Femur (tissue), 1 donor: ENCODE measurements around the gene ENPP3.
A peak's percentile ranks its signal among the peaks of the same experiment; 100 is the strongest.

ENCODE experiments used
- DNase-seq: peaks from one replicate; pipeline ENCODE4 v3.0.0-alpha.2; 2017

The ENPP3 gene

DNA sequence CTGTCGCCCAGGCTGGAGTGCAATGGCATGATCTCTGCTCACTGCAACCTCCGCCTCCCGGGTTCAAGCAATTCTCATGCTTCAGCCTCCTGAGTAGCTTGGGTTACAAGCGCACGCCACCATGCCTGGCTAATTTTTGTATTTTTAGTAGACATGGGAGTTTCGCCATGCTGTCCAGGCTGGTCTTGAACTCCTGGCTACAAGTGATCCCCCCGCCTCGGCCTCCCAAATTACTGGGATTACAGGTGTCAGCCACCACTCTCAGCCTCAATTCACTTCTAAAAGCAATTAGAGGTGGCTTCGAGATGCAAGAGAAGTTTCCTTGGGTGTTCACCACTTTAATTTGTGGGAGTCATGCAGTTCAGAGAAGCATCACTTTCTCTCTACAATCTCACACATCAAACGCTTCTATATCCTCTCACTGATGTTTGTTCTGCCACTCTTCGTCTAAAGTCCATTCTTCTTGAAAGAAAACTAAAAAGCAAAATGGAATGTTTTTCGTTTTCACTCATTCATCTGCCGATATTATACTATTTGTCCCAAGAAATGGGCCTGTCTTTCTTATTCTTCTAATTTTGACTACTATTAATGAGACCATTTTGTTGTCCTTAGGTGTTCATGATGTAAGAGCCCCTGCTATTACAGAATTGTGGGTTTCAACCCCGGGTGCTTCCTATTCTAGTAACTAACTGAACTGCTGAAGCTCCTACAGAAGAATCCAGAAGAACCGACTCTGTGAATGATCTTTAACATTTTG, 132.5 kb downstream of the ENPP3 start:
- no peak for DNase-seq

- no peak for DNase-seq
Measured at GRCh38 chr6:131770776-131771175, 133.7 kb downstream of the ENPP3 start.

DNA sequence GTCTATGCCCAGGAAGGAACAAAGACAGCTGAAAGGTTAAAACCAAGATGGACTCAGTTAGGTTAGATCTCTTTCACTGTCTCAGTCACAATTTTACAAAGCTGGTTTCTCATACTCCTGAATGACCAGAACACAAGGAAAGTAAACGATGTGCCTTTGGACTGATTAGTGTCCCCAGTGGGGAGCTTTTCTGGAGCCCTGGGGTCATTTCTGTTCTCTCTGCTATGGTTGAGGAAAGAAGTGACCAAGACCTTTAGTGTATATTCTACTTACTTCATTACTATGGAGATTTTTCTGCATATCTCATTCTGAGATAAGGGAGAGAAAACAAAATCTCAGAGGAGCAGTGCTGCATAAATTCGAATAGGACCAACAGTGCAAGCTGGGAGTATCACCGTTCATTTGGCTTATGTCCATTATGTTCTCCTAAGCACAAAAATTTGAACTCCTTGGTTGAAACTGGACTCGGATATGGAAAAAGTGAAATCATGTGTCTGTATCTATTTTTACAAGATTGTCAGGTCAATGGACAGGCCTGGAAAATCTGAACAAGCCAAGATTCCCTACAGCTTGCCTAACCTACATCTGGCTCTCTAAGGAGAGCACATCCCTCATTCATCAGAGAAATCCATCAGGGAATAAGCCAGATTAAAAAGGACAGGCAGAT, 136.3 kb downstream of the ENPP3 start:
- no peak for DNase-seq

DNA sequence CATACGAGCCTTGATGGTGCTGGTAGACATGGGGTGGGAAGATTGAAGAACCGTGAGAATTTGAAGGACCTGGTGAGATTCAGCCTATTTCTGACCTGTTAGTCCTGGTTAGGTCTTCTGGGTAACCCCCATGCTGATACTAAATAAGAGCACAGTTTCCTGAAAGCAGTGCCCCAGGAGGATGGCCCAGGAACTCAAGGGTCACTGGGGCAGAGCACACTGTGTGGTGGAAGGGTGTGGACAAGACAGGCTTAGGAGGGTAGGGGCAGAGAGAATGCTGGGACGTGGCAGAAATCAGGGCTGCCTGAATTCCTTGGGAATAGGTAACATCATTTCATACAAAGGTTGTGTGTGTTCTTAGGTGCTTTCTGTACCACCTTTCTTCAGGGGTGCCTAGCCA, 138.8 kb downstream of the ENPP3 start:
- DNase-seq = no peak

- no peak for DNase-seq
Measured at GRCh38 chr6:131776985-131777384, 139.9 kb downstream of the ENPP3 start.

- DNase-seq = peak; percentile 48
Measured at GRCh38 chr6:131778169-131778568, 141.1 kb downstream of the ENPP3 start.

- DNase-seq = peak; percentile 48
Measured at GRCh38 chr6:131779304-131779703, 142.2 kb downstream of the ENPP3 start.

DNA sequence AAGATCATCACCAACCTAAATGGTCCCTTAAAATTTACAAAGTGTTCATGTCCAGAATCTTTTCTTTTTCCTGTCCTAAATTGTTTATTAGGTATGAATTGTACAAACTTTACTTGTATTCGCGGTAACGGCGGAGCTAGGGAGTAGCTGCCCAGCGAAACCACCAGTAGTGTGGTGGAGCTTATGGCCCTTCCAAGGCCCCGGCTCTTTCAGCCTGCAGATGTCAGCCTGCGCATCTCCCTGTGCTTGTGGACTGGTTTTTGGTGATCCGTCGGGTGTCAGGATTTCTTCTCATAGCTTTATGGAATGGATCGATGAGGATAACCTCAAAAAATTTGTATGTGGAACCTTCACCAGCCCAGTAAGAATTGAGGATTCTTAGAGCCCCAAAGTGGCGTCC, 143.5 kb downstream of the ENPP3 start:
- DNase-seq = no peak

DNA sequence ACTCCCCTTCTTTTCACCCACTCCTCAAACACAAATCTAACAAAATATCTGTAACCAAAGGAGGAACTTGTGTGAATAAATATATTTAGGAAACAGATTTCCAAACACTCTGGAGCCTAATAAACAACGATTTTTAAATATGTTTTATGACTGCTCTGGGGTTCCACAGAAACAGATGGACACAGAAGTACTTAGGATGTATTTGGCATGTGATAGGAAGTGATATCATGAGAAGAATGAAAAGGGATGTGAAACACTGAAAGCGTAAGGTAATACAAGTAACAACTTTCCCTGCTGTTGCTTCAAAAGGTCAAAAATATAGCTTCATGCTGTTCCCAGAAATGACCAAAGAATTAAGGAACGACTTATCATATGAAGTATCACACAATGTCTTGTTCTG, 144.6 kb downstream of the ENPP3 start:
- no peak for DNase-seq

GRCh38 chr6:131782764-131783163, 145.7 kb downstream of the ENPP3 start:
- DNase-seq = no peak

- DNase-seq = peak; percentile 57
Measured at GRCh38 chr6:131784561-131784960, 147.5 kb downstream of the ENPP3 start.

DNA sequence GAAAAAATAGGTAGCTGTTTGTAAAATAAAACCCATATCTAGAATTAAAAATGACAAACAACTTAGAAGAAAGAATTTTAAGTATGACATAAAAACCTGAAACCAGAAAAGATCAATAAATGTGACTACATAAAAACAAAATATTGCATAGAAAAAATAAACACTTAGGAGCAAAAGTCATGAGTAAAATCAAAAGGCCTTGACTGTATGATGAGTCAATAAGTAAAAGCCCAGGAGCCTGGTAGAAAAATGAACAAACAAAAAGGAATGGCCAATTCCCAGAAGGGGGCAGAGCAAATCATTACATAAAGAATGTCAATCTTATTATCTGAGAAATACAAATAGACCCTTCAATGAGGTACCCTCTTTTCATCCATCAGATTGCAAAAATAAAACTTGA, 150.0 kb downstream of the ENPP3 start:
- no peak for DNase-seq

- DNase-seq = peak; percentile 85
Measured at GRCh38 chr6:131787766-131788712, 150.9 kb downstream of the ENPP3 start.

GRCh38 chr6:131789219-131789618, 152.1 kb downstream of the ENPP3 start:
- no peak for DNase-seq

DNA sequence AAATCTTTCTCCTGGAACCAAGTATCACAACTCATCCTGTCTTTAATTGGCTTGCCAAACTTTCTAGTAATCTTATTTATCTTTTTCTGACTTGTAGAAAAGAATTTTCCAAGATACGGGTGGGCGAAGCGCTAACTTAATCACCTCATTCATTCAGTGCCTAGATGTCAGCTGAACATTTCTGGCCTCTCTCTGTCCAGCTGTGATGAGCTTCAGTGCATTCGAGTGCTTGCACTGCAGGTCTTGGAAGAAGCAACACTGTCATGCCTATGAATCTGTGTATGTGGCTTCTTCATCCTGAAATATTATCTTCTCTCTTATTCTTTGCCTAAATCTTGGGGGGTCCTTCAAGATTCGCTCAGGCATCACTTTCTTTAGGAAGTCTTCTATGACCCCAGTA, 154.4 kb downstream of the ENPP3 start:
- DNase-seq = no peak

DNA sequence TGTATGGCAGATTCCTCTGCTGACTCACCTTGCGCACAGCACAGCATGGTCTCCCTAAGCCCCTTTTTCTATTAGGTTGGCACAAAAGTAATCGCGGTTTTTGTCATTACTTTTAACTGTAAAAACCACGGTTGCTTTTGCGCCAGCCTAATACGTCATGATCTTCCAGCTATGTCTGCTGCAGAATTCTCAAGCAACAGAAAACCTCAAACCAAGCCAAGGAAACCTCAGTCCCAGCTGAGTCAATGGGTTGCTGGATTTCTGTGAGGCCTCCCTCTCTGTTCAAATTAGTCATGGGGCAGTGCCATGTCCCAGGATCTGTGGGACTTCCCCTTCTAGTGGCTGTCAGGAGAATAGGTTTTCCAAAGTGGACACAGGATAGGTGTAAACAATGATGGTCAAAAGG, 155.0 kb downstream of the ENPP3 start:
- no peak for DNase-seq

- no peak for DNase-seq
Measured at GRCh38 chr6:131795366-131795765, 158.3 kb downstream of the ENPP3 start.
